Neural cell (in vitro differentiated cells): ENCODE results near the gene GLDC. TPM values are rescaled to one million over a fixed set of nuclear protein-coding genes. Genes with fewer than 3 reads are reported as not detected.

Experiments
- H2AFZ ChIP-seq: fragments of 200-600, 300-800 bp; sonication (generic), shearing (Covaris generic); 2 replicates; pipeline ENCODE4 v1.6.0; 2014; ENCODE audit warnings: low read depth, mild to moderate bottlenecking, antibody characterized with exemption, low read length, moderate library complexity
- H3F3A ChIP-seq: fragments of 200-600 bp; shearing (Covaris generic); 2 replicates; pipeline ENCODE4 v1.6.1; 2016; ENCODE audit warnings: mild to moderate bottlenecking, moderate library complexity, mixed read lengths, antibody characterized with exemption, low read length; ENCODE audit not compliant: insufficient read depth, poor library complexity, severe bottlenecking
- H3K27ac ChIP-seq: fragments of 200-600, 300-800 bp; sonication (generic), shearing (Covaris generic); 2 replicates; pipeline ENCODE4 v1.5.1; 2014; ENCODE audit warnings: mild to moderate bottlenecking, low read length, moderate library complexity
- H3K27me3 ChIP-seq: fragments of 300-800, 200-600 bp; sonication (generic), shearing (Covaris generic); 2 replicates; pipeline ENCODE4 v1.6.0; 2014; ENCODE audit warnings: mild to moderate bottlenecking, low read depth, low read length, moderate library complexity; ENCODE audit not compliant: insufficient read depth
- H3K36me3 ChIP-seq: fragments of 300-800, 200-600 bp; sonication (generic), shearing (Covaris generic); 2 replicates; pipeline ENCODE4 v1.5.1; 2014; ENCODE audit warnings: mild to moderate bottlenecking, antibody characterized with exemption, low read length, moderate library complexity; ENCODE audit not compliant: insufficient read depth
- H3K4me2 ChIP-seq: fragments of 300-800, 200-600 bp; sonication (generic), shearing (Covaris generic); 2 replicates; pipeline ENCODE4 v1.6.0; 2014; ENCODE audit warnings: mild to moderate bottlenecking, low read length
- H3K4me3 ChIP-seq: fragments of 300-800, 200-600 bp; sonication (generic), shearing (Covaris generic); 2 replicates; pipeline ENCODE4 v1.5.1; 2014; ENCODE audit warnings: mild to moderate bottlenecking, low read length, moderate library complexity
- H3K79me2 ChIP-seq: fragments of 200-600 bp; shearing (Covaris generic); replicated peaks from 2 replicates; pipeline ENCODE4 v1.6.0; 2014; ENCODE audit warnings: mild to moderate bottlenecking, low read length, moderate library complexity; ENCODE audit not compliant: insufficient read depth
- H3K9ac ChIP-seq: fragments of 300-800, 200-600 bp; sonication (generic), shearing (Covaris generic); 2 replicates; pipeline ENCODE4 v1.6.1; 2016; ENCODE audit warnings: mild to moderate bottlenecking, low read length, mixed read lengths
- H3K9me2 ChIP-seq: fragments of 200-600 bp; shearing (Covaris generic); 2 replicates; pipeline ENCODE4 v1.6.1; 2016; ENCODE audit warnings: mild to moderate bottlenecking, low read length, mixed read lengths; ENCODE audit not compliant: insufficient read depth
- H3K9me3 ChIP-seq: fragments of 200-600, 300-800 bp; sonication (generic), shearing (Covaris generic); 2 replicates; pipeline ENCODE4 v1.6.1; 2016; ENCODE audit warnings: mild to moderate bottlenecking, mixed run types, low read length, moderate library complexity, mixed read lengths
- H4K20me1 ChIP-seq: fragments of 200-600 bp; shearing (Covaris generic); 2 replicates; pipeline ENCODE4 v1.6.1; 2016; ENCODE audit warnings: mild to moderate bottlenecking, mixed run types; ENCODE audit not compliant: insufficient read depth
- CTCF ChIP-seq: fragments of 450-650 bp; IDR thresholded peaks from 2 replicates; pipeline ENCODE4 v1.5.1; 2014; ENCODE audit warnings: antibody characterized with exemption, mild to moderate bottlenecking, moderate library complexity; ENCODE audit not compliant: poor library complexity, severe bottlenecking
- EP300 ChIP-seq: fragments of 450-650 bp; conservative IDR thresholded peaks from 2 replicates; pipeline ENCODE4 v1.6.1; 2014; ENCODE audit warnings: antibody characterized with exemption, mild to moderate bottlenecking, moderate library complexity; ENCODE audit not compliant: poor library complexity, severe bottlenecking
- EZH2 ChIP-seq: fragments of 200-600, 300-800 bp; shearing (Covaris generic), sonication (generic); IDR thresholded peaks from 2 replicates; pipeline ENCODE4 v1.6.1; 2014; ENCODE audit warnings: antibody characterized with exemption, low read length, borderline replicate concordance, mild to moderate bottlenecking; ENCODE audit not compliant: insufficient read depth, poor library complexity, severe bottlenecking
- MXI1 ChIP-seq: fragments of 450-650 bp; conservative IDR thresholded peaks from 2 replicates; pipeline ENCODE4 v1.6.1; 2014; ENCODE audit warnings: antibody characterized with exemption, mild to moderate bottlenecking; ENCODE audit not compliant: poor library complexity, severe bottlenecking
- POLR2AphosphoS5 ChIP-seq: IDR thresholded peaks from 2 replicates; pipeline ENCODE4 v1.6.1; 2012
- RAD21 ChIP-seq: fragments of 450-650 bp; conservative IDR thresholded peaks from 2 replicates; pipeline ENCODE4 v1.6.1; 2014; ENCODE audit warnings: antibody characterized with exemption, mild to moderate bottlenecking, moderate library complexity
- REST ChIP-seq: IDR thresholded peaks from 2 replicates; pipeline ENCODE4 v1.6.1; 2012; ENCODE audit warnings: borderline replicate concordance
- SMC3 ChIP-seq: fragments of 450-650 bp; conservative IDR thresholded peaks from 2 replicates; pipeline ENCODE4 v1.6.1; 2014; ENCODE audit warnings: antibody characterized with exemption, mild to moderate bottlenecking, moderate library complexity; ENCODE audit not compliant: poor library complexity
- TAF1 ChIP-seq: IDR thresholded peaks from 2 replicates; pipeline ENCODE4 v1.6.1; 2012; ENCODE audit warnings: low read depth
- polyA plus RNA-seq: library from polyadenylated mRNA; depleted of rRNA; stranded (reverse); fragments of >200 nt; gene quantifications from 2 replicates; pipeline ENCODE4 v1.2.3, GENCODE V29; 2014

GLDC gene
- polyA plus RNA-seq, 1 donor from 2014 or later = 11.4 TPM

DNA sequence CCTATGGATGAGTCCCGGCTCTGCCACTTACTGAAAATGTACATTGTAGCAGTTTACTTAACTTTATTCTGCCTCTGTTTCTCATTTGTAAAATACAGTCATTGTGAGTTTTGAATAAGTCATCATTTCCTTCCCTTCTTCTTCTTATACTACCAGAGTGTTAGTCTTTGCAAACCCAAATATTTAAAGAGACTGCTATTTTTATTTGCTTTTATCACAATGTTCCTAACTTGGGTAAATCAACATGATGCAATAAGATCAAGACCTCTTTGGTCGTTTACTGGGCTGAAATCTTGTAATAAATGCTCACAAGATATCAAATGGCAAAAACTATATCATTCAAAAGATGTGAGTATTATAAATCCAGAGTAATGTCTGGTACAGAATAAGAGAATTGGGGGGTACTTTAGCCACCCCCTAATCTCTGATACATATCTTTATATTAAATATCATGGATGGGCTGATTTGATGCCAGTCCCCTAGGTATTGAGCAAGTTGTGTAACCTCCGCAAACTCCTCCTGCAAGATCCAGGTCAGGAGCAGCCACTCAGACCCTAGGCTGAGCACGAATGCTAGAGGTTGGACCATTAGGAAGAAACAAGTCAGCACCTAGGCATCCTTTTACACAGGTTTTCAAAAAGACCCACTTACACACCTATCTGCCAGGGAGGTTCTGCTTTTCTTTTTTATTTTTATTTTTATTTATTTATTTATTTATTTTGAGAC is 13.3 kb upstream of the GLDC start:
- no peak overlapping the region for H2AFZ ChIP-seq
- no peak overlapping the region for H3K4me2 ChIP-seq
- TF ChIP-seq EP300 (no peak), REST (no peak), RAD21 (no peak), TAF1 (no peak), EZH2 (no peak), CTCF (no peak), SMC3 (no peak), MXI1 (no peak), POLR2AphosphoS5 (no peak)
- H3K36me3 ChIP-seq = no peaks in the 10 kb centered on the region
- H4K20me1 ChIP-seq = no peaks in the 10 kb centered on the region
- no peak overlapping the region for H3K4me3 ChIP-seq
- no peaks in the 10 kb centered on the region for H3K27me3 ChIP-seq
- no peak overlapping the region for H3K9ac ChIP-seq
- H3F3A ChIP-seq = no peaks in the 10 kb centered on the region
- H3K79me2 ChIP-seq = no peaks in the 10 kb centered on the region
- no peaks in the 10 kb centered on the region for H3K9me2 ChIP-seq
- no peak overlapping the region for H3K27ac ChIP-seq
- H3K9me3 ChIP-seq = no peaks in the 10 kb centered on the region

GRCh38 chr9:6656614-6657300 is 11.2 kb upstream of the GLDC start:
- Histone ChIP-seq H3K9me2 (no peaks in the 10 kb centered on the region), H3F3A (no peaks in the 10 kb centered on the region), H3K9ac (no peak overlapping the region), H3K4me3 (no peak overlapping the region), H3K9me3 (no peaks in the 10 kb centered on the region), H2AFZ (no peak overlapping the region), H3K36me3 (no peaks in the 10 kb centered on the region), H4K20me1 (no peaks in the 10 kb centered on the region), H3K27me3 (no peaks in the 10 kb centered on the region), H3K4me2 (no peak overlapping the region), H3K27ac (no peak overlapping the region), H3K79me2 (no peaks in the 10 kb centered on the region)
- no peak for TF ChIP-seq MXI1
- TF ChIP-seq POLR2AphosphoS5 = no peak
- TF ChIP-seq REST = no peak
- TF ChIP-seq TAF1 = no peak
- TF ChIP-seq RAD21 = no peak
- no peak for TF ChIP-seq CTCF
- no peak for TF ChIP-seq EZH2
- TF ChIP-seq SMC3 = no peak
- no peak for TF ChIP-seq EP300
